Calu3 (cell line): Measurements from ENCODE around the gene HJURP. TPM values are rescaled to one million over a fixed set of nuclear protein-coding genes. Genes with fewer than 3 reads are reported as not detected.

Experiments
- BruUV-seq: library from RNA; stranded (reverse); fragments of 400-500 nt; replicated peaks from 2 replicates; lab custom pipeline; 2021; lab: Mats Ljungman, UMichigan
- CTCF ChIA-PET: fragments of 300-600 bp; sonication (Branson Sonifier 250); formaldehyde crosslinking; loops from one replicate; lab custom pipeline; 2022; ENCODE audit warnings: antibody characterized with exemption; lab: Charles Lee
- DNase-seq: peaks from one replicate; pipeline ENCODE4 v3.0.0; 2022
- H3K27ac Mint-ChIP-seq: one replicate; pipeline ENCODE4 v1.8.0; 2022; ENCODE audit warnings: mixed read lengths; ENCODE audit not compliant: unreplicated experiment
- H3K27me3 Mint-ChIP-seq: one replicate; pipeline ENCODE4 v1.8.0; 2022; ENCODE audit warnings: mixed read lengths; ENCODE audit not compliant: unreplicated experiment
- H3K36me3 Mint-ChIP-seq: one replicate; pipeline ENCODE4 v1.8.0; 2022; ENCODE audit warnings: mild to moderate bottlenecking, moderate library complexity, mixed read lengths; ENCODE audit not compliant: insufficient read depth, unreplicated experiment
- H3K4me1 Mint-ChIP-seq: one replicate; pipeline ENCODE4 v1.8.0; 2022; ENCODE audit warnings: mild to moderate bottlenecking, low read depth, mixed read lengths; ENCODE audit not compliant: unreplicated experiment
- H3K4me3 Mint-ChIP-seq: one replicate; pipeline ENCODE4 v1.8.0; 2022; ENCODE audit warnings: mild to moderate bottlenecking, low read depth, moderate library complexity, mixed read lengths; ENCODE audit not compliant: unreplicated experiment
- H3K9me3 Mint-ChIP-seq: one replicate; pipeline ENCODE4 v1.8.0; 2022; ENCODE audit warnings: low read depth, mixed read lengths; ENCODE audit not compliant: unreplicated experiment
- intact Hi-C: fragments of 100-400 bp; cut with micrococcal nuclease; formaldehyde crosslinking; loops from one replicate; pipeline ENCODE4 v1.10.0; 2022; ENCODE audit not compliant: unreplicated experiment
- total RNA-seq: library from RNA; stranded (reverse); gene quantifications from 2 replicates; pipeline ENCODE4 v1.2.3, GENCODE V29; 2022
- TF ChIP-seq, protein P1 (sequence below): fragments of 200-600 bp; IDR thresholded peaks from one replicate; pipeline ENCODE4 v1.8.0; 2022; ENCODE audit warnings: antibody characterized with exemption; ENCODE audit not compliant: unreplicated experiment

The HJURP gene
- total RNA-seq, 1 experiment from 2014 or later = 71.0 TPM

DNA sequence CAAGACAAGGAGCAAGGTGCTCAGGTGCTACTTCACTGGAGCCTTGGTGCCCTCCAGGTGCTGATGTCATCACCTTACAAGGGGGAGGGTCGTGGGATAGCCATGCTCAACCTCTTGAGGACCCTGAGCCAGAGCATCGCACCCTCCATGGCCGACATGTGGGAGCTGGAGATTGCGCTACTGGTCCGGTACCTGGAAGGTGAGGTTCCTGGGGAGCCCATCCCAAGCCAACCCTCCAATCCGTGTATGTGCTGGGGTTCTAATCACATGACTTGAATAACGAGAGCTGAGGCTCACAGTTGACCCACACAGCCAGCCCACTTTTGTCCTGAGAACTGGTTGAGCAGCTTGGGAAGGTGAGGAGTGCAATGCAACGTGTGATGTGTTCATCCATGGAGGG, 50.3 kb downstream of the HJURP start:
- BruUV-seq = no TSS peak
- TF ChIP-seq, protein P1, sequence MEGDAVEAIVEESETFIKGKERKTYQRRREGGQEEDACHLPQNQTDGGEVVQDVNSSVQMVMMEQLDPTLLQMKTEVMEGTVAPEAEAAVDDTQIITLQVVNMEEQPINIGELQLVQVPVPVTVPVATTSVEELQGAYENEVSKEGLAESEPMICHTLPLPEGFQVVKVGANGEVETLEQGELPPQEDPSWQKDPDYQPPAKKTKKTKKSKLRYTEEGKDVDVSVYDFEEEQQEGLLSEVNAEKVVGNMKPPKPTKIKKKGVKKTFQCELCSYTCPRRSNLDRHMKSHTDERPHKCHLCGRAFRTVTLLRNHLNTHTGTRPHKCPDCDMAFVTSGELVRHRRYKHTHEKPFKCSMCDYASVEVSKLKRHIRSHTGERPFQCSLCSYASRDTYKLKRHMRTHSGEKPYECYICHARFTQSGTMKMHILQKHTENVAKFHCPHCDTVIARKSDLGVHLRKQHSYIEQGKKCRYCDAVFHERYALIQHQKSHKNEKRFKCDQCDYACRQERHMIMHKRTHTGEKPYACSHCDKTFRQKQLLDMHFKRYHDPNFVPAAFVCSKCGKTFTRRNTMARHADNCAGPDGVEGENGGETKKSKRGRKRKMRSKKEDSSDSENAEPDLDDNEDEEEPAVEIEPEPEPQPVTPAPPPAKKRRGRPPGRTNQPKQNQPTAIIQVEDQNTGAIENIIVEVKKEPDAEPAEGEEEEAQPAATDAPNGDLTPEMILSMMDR = no peak
- Mint-ChIP-seq H3K27me3 (peaks cover 2% of the 10 kb centered on the region), H3K27ac (no peak overlapping the region), H3K36me3 (no peaks in the 10 kb centered on the region), H3K9me3 (no peaks in the 10 kb centered on the region), H3K4me3 (no peak overlapping the region), H3K4me1 (peaks cover 14% of the 10 kb centered on the region)
- CTCF ChIA-PET = no interaction called here
- no peak for DNase-seq
- intact Hi-C loops = no loop called here

DNA sequence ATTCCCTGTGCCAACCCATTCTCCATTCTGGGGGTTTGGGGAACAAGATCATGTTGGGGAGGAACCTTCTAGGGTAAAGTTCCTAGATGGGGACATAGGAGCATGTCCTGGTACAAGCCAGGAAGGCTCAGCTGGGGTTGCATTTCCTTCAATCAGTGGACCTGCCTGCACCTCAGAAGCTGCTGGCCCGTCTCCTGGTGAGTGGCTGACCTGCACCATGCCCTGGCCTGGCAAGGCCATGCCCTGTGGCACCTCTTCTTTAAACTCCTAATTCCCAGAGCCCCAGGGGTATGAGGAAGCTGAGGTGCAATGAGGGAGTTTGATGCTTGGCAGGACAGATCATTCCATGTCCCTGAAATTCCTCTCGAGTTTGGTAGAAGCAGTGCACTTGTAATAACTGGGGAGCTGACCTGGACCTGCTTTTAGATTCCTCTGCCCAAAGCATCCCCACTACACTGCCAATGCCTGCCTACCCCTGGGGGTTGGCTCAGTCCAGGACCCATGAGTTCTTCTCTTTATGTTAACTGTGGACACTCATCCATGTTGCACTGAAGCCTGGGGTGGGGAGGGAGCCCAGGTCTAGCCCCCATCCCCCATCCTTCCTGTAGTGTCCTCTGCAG, 50.9 kb downstream of the HJURP start:
- BruUV-seq = no TSS peak
- no peak overlapping the region for H3K27ac Mint-ChIP-seq
- H3K4me1 Mint-ChIP-seq = peaks cover 14% of the 10 kb centered on the region
- no peaks in the 10 kb centered on the region for H3K9me3 Mint-ChIP-seq
- H3K4me3 Mint-ChIP-seq = no peak overlapping the region
- TF ChIP-seq, protein P1 = no peak
- CTCF ChIA-PET = no interaction called here
- intact Hi-C loops = no loop called here
- no peaks in the 10 kb centered on the region for H3K27me3 Mint-ChIP-seq
- H3K36me3 Mint-ChIP-seq = no peaks in the 10 kb centered on the region
- no peak for DNase-seq

DNA sequence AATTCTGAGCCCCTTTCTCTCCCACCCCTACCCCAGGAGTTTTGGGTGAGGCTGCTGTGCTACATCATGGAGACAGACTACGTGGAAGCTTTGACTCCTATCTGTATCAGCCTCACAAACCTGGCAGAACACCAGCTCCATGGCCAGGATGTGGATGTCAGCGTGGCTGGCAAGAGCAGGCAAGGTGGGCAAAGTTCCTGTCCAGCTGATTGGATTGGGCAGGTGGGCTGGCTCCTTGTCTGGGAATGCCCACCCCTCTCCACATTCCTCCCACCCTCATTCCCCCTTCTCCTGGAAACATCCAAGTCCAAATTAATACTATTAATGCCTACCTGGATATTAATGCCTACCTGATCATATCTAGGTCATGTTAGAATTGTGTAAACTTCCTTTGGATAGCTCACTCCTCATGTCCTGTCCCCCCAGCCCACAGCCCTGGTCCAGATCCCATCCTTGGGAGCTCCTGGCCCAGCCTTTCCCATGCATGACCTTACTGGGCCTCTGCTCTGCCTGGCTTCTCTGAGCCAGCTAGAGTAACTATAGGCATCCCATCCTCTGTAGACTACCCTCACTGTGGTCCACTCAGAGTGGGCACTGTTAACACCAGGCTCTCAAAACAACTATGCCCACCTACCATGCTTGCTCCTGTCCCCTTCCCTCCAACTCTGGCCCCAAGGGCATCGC, 52.1 kb downstream of the HJURP start:
- Mint-ChIP-seq H3K27ac (no peak overlapping the region), H3K27me3 (no peaks in the 10 kb centered on the region), H3K4me1 (peaks cover 14% of the 10 kb centered on the region), H3K36me3 (no peaks in the 10 kb centered on the region), H3K9me3 (no peaks in the 10 kb centered on the region), H3K4me3 (no peak overlapping the region)
- intact Hi-C loops = no loop called here
- no TSS peak for BruUV-seq
- CTCF ChIA-PET = no interaction called here
- DNase-seq = no peak
- TF ChIP-seq, protein P1 = no peak

GRCh38 chr2:233801357-233802131, 52.8 kb downstream of the HJURP start:
- Mint-ChIP-seq H3K4me3 (no peak overlapping the region), H3K4me1 (peaks cover 14% of the 10 kb centered on the region), H3K36me3 (no peaks in the 10 kb centered on the region), H3K9me3 (no peaks in the 10 kb centered on the region), H3K27ac (no peak overlapping the region), H3K27me3 (no peaks in the 10 kb centered on the region)
- BruUV-seq = no TSS peak
- DNase-seq = peak; percentile 45
- intact Hi-C loops = no loop called here
- TF ChIP-seq, protein P1 = no peak
- CTCF ChIA-PET = no interaction called here
